GM21515 (cell line): Measurements from ENCODE around the gene CCDC187.

Source experiments
- ATAC-seq: cut with Tn5 transposase; IDR thresholded peaks from one replicate; pipeline ENCODE4 v1.9.1; 2021; ENCODE audit not compliant: unreplicated experiment

CCDC187 gene

GRCh38 chr9:136299541-136299940 lies 4.4 kb downstream of the CCDC187 start:
- no peak for ATAC-seq

GRCh38 chr9:136299116-136299515 lies 4.8 kb downstream of the CCDC187 start:
- no peak for ATAC-seq

- no peak for ATAC-seq
Measured at GRCh38 chr9:136297766-136298735, 5.8 kb downstream of the CCDC187 start.

- no peak for ATAC-seq
Measured at GRCh38 chr9:136297016-136297691, 6.7 kb downstream of the CCDC187 start.

- no peak for ATAC-seq
Measured at GRCh38 chr9:136296434-136297015, 7.4 kb downstream of the CCDC187 start.

- ATAC-seq: no peak
Measured at GRCh38 chr9:136295542-136296433, 8.1 kb downstream of the CCDC187 start.

- ATAC-seq: no peak
Measured at GRCh38 chr9:136295055-136295454, 8.8 kb downstream of the CCDC187 start.

- no peak for ATAC-seq
Measured at GRCh38 chr9:136294437-136294836, 9.5 kb downstream of the CCDC187 start.

GRCh38 chr9:136293476-136294077 lies 10.3 kb downstream of the CCDC187 start:
- ATAC-seq: no peak

GRCh38 chr9:136292591-136293448 lies 11.1 kb downstream of the CCDC187 start:
- no peak for ATAC-seq

GRCh38 chr9:136292026-136292538 lies 11.8 kb downstream of the CCDC187 start:
- ATAC-seq: no peak

- ATAC-seq: no peak
Measured at GRCh38 chr9:136291306-136292025, 12.4 kb downstream of the CCDC187 start.

- ATAC-seq: no peak
Measured at GRCh38 chr9:136290508-136291000, 13.3 kb downstream of the CCDC187 start.

GRCh38 chr9:136289651-136290507 lies 14.0 kb downstream of the CCDC187 start:
- ATAC-seq: no peak

- ATAC-seq: no peak
Measured at GRCh38 chr9:136287960-136288753, 15.7 kb downstream of the CCDC187 start.

GRCh38 chr9:136286987-136287379 lies 16.9 kb downstream of the CCDC187 start:
- no peak for ATAC-seq
